ENCODE measurements around the gene SRSF11.
A peak's percentile ranks its signal among the peaks of the same experiment; 100 is the strongest.
"Not testable (repeated sequence)": the region's sequence is repeated elsewhere in the genome, so short reads cannot be mapped to it uniquely, and the experiment has no call there.

SRSF11 gene

GRCh38 chr1:70221238-70222121, at the start of gene SRSF11:
Gene SRSF11, plus strand, starts transcription at chr1:70221380. Its CDS starts 257 bp downstream, at chr1:70221637.
- peak; percentile 95 to 99 (median 96) for DNase-seq (ENCODE audit: low read depth in 4 of 4, low spot score in 1 of 4)

- no peak for DNase-seq (ENCODE audit: low read depth in 4 of 4, low spot score in 1 of 4)
Observed at GRCh38 chr1:70171512-70171911, 49.7 kb upstream of the SRSF11 start.

- DNase-seq (ENCODE audit: low read depth in 4 of 4, low spot score in 1 of 4) = not testable (repeated sequence)
Observed at GRCh38 chr1:70185181-70185580, 36.0 kb upstream of the SRSF11 start.

- DNase-seq (ENCODE audit: low read depth in 4 of 4, low spot score in 1 of 4) = no peak
Observed at GRCh38 chr1:70188522-70188921, 32.7 kb upstream of the SRSF11 start.

GRCh38 chr1:70190180-70190579, 31.0 kb upstream of the SRSF11 start:
- DNase-seq (ENCODE audit: low read depth in 4 of 4, low spot score in 1 of 4) = no peak

- DNase-seq (ENCODE audit: low read depth in 4 of 4, low spot score in 1 of 4) = not testable (repeated sequence)
Observed at GRCh38 chr1:70192446-70192845, 28.7 kb upstream of the SRSF11 start.

GRCh38 chr1:70194601-70195000, 26.6 kb upstream of the SRSF11 start:
- DNase-seq (ENCODE audit: low read depth in 4 of 4, low spot score in 1 of 4) = no peak

- DNase-seq (ENCODE audit: low read depth in 4 of 4, low spot score in 1 of 4) = no peak
Observed at GRCh38 chr1:70195342-70195741, 25.8 kb upstream of the SRSF11 start.

GRCh38 chr1:70196333-70196732, 24.8 kb upstream of the SRSF11 start:
- DNase-seq (ENCODE audit: low read depth in 4 of 4, low spot score in 1 of 4) = no peak

GRCh38 chr1:70200065-70200464, 21.1 kb upstream of the SRSF11 start:
- no peak for DNase-seq (ENCODE audit: low read depth in 4 of 4, low spot score in 1 of 4)

- DNase-seq (ENCODE audit: low read depth in 4 of 4, low spot score in 1 of 4) = no peak
Observed at GRCh38 chr1:70202173-70202758, 18.9 kb upstream of the SRSF11 start.

GRCh38 chr1:70204139-70204538, 17.0 kb upstream of the SRSF11 start:
- DNase-seq (ENCODE audit: low read depth in 4 of 4, low spot score in 1 of 4) = no peak

- DNase-seq (ENCODE audit: low read depth in 4 of 4, low spot score in 1 of 4) = no peak
Observed at GRCh38 chr1:70204600-70204999, 16.6 kb upstream of the SRSF11 start.

- DNase-seq (ENCODE audit: low read depth in 4 of 4, low spot score in 1 of 4) = no peak
Observed at GRCh38 chr1:70205071-70205433, 16.1 kb upstream of the SRSF11 start.

- peak; percentile 87 to 94 (median 89) for DNase-seq (ENCODE audit: low read depth in 4 of 4, low spot score in 1 of 4)
Observed at GRCh38 chr1:70205434-70206118, 15.6 kb upstream of the SRSF11 start, which contains the start of gene LRRC40. Gene LRRC40, minus strand, starts transcription at chr1:70205579. Its CDS starts 39 bp downstream, at chr1:70205540.

GRCh38 chr1:70206833-70207232, 14.3 kb upstream of the SRSF11 start:
- not testable (repeated sequence) for DNase-seq (ENCODE audit: low read depth in 4 of 4, low spot score in 1 of 4)

GRCh38 chr1:70207492-70207891, 13.7 kb upstream of the SRSF11 start:
- no peak for DNase-seq (ENCODE audit: low read depth in 4 of 4, low spot score in 1 of 4)

- DNase-seq (ENCODE audit: low read depth in 4 of 4, low spot score in 1 of 4) = no peak
Observed at GRCh38 chr1:70208292-70208691, 12.9 kb upstream of the SRSF11 start.

- DNase-seq (ENCODE audit: low read depth in 4 of 4, low spot score in 1 of 4) = no peak
Observed at GRCh38 chr1:70210820-70211219, 10.4 kb upstream of the SRSF11 start.

- no peak for DNase-seq (ENCODE audit: low read depth in 4 of 4, low spot score in 1 of 4)
Observed at GRCh38 chr1:70211541-70211940, 9.6 kb upstream of the SRSF11 start.

- no peak for DNase-seq (ENCODE audit: low read depth in 4 of 4, low spot score in 1 of 4)
Observed at GRCh38 chr1:70220015-70220414, 1.2 kb upstream of the SRSF11 start.
